Left ventricle myocardium inferior (tissue), 1 donor: ENCODE data around the gene DGKD. TPM values are rescaled to one million over a fixed set of nuclear protein-coding genes. Genes with fewer than 3 reads are reported as not detected.

Experiments
- DNase-seq: peaks from one replicate; pipeline ENCODE4 v3.0.0-alpha.2; 2020
- H3K27ac ChIP-seq: fragments of 200-600 bp; replicated peaks from 2 replicates; pipeline ENCODE4 v1.8.0; 2021
- H3K27me3 ChIP-seq: fragments of 200-600 bp; 2 replicates; pipeline ENCODE4 v1.8.0; 2021; ENCODE audit warnings: low read depth
- H3K36me3 ChIP-seq: fragments of 200-600 bp; 2 replicates; pipeline ENCODE4 v1.8.0; 2021
- H3K4me1 ChIP-seq: fragments of 200-600 bp; 2 replicates; pipeline ENCODE4 v1.8.0; 2021
- H3K4me3 ChIP-seq: fragments of 200-600 bp; 2 replicates; pipeline ENCODE4 v1.8.0; 2021; ENCODE audit warnings: mild to moderate bottlenecking, moderate library complexity
- H3K9me3 ChIP-seq: fragments of 200-600 bp; replicated peaks from 2 replicates; pipeline ENCODE4 v1.8.0; 2021
- CTCF ChIP-seq: fragments of 200-600 bp; IDR thresholded peaks from 2 replicates; pipeline ENCODE4 v1.8.0; 2021; ENCODE audit warnings: antibody characterized with exemption, mild to moderate bottlenecking, borderline replicate concordance
- intact Hi-C: fragments of 100-400 bp; cut with micrococcal nuclease; formaldehyde crosslinking; loops from one replicate; pipeline ENCODE4 v1.11.0; 2022
- total RNA-seq: library from RNA; stranded (reverse); fragmentation: NEBNext Ultra II Directional; extraction: Animal tissue kit (Norgen Biotek cat#: 25700); gene quantifications from one replicate; pipeline ENCODE4 v1.2.1, GENCODE V29; 2021
- donor health status: DM: no; HTN: yes; CAD: no; lungs with severe emphysema.

The DGKD gene
- total RNA-seq, 1 donor from 2014 or later: 41.7 TPM

- H3K36me3 ChIP-seq: no peaks in the 10 kb centered on the region
- no peak overlapping the region for H3K4me3 ChIP-seq
- peaks cover 6% of the 10 kb centered on the region for H3K27me3 ChIP-seq
- intact Hi-C loops: no loop called here
- no peak for TF ChIP-seq CTCF
- H3K27ac ChIP-seq: no peak overlapping the region
- H3K4me1 ChIP-seq: no peaks in the 10 kb centered on the region
- H3K9me3 ChIP-seq: peaks cover 6% of the 10 kb centered on the region
- DNase-seq: no peak
These were observed 11.1 kb upstream of the DGKD start for GRCh38 chr2:233343171-233343705.

GRCh38 chr2:233346376-233346775, 7.9 kb upstream of the DGKD start:
- Histone ChIP-seq H3K27ac (no peak overlapping the region), H3K4me3 (no peak overlapping the region), H3K36me3 (no peaks in the 10 kb centered on the region), H3K27me3 (no peaks in the 10 kb centered on the region), H3K9me3 (peaks cover 3% of the 10 kb centered on the region), H3K4me1 (peaks cover 10% of the 10 kb centered on the region)
- no peak for DNase-seq
- intact Hi-C loops: no loop called here
- no peak for TF ChIP-seq CTCF

DNA sequence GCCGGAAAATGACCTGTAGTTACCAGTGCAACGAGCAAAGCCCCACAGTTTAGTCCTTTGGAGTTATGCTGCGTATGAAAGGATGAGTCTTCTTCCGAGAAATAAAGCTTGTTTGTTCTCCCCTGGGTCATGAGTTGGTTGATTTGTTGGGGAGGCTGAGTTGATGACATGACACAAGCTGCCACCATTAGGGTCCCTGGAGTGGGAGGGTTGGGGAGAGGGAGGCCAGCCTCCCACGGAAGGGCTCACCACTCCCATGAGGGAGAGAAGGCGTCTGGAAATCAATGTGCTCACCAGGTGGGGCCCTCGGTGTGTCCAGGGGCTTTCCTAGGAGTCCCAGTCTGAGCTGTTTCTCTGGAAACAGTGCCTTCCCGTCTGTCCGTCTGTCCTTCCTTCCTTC, 7.4 kb upstream of the DGKD start:
- Histone ChIP-seq H3K36me3 (no peaks in the 10 kb centered on the region), H3K4me3 (no peak overlapping the region), H3K27ac (no peak overlapping the region), H3K9me3 (no peaks in the 10 kb centered on the region), H3K4me1 (peaks cover 10% of the 10 kb centered on the region), H3K27me3 (no peaks in the 10 kb centered on the region)
- no peak for TF ChIP-seq CTCF
- no peak for DNase-seq
- intact Hi-C loops: no loop called here

- peak; percentile 54 for DNase-seq
- peaks cover 20% of the 10 kb centered on the region for H3K4me1 ChIP-seq
- no peak for TF ChIP-seq CTCF
- no peaks in the 10 kb centered on the region for H3K9me3 ChIP-seq
- H3K27me3 ChIP-seq: no peaks in the 10 kb centered on the region
- intact Hi-C loops: no loop called here
- H3K4me3 ChIP-seq: no peak overlapping the region
- H3K36me3 ChIP-seq: no peaks in the 10 kb centered on the region
- no peak overlapping the region for H3K27ac ChIP-seq
These were observed 5.0 kb upstream of the DGKD start for GRCh38 chr2:233349005-233349998.

DNA sequence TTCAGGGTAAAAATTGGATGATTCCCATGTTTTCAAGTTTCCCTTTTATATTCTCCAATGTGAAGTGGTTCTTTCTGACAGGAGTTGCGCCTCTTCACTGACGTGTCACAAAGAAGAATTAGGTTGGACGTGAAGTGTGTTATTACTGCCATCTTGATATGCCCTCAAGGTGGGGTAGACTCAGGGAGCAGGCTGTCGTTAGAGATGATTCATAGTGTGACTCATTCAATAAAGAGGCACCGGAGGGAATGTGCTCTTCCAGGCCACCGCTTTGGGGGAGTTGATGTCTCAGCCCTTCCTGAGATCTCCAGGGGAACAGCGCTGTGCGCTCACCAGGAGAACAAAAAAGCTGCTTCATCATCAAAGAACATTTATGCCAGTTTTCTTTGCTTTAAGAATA, 3.6 kb upstream of the DGKD start:
- H3K27me3 ChIP-seq: no peaks in the 10 kb centered on the region
- no peaks in the 10 kb centered on the region for H3K9me3 ChIP-seq
- no peak overlapping the region for H3K4me3 ChIP-seq
- no peak for DNase-seq
- intact Hi-C loops: no loop called here
- H3K36me3 ChIP-seq: no peaks in the 10 kb centered on the region
- H3K27ac ChIP-seq: no peak overlapping the region
- H3K4me1 ChIP-seq: peaks cover 29% of the 10 kb centered on the region
- TF ChIP-seq CTCF: no peak
